Liver (tissue), 9 donors: ENCODE results near the gene ORM2. TPM values are rescaled to one million over a fixed set of nuclear protein-coding genes. Genes with fewer than 3 reads are reported as not detected.
A peak's percentile ranks its signal among the peaks of the same experiment; 100 is the strongest.

Source experiments
- DNase-seq: peaks from one replicate; pipeline ENCODE4 v3.0.0-alpha.2; 2017; ENCODE audit warnings: low spot score
- H3K27ac ChIP-seq, 2 donors: one replicate each; pipeline ENCODE4 v1.7.0; 2013; ENCODE audit warnings: inconsistent platforms in 2 of 2, low read length in 2 of 2, control low read depth in 1 of 2, low read depth in 1 of 2, mild to moderate bottlenecking in 1 of 2
- H3K27me3 ChIP-seq, 4 donors: one replicate each; pipeline versions ENCODE4 v1.6.1 to v1.7.0; 2013; ENCODE audit warnings: low read length in 3 of 4, inconsistent platforms in 1 of 4, mild to moderate bottlenecking in 1 of 4, moderate library complexity in 1 of 4; ENCODE audit not compliant: control insufficient read depth in 4 of 4, insufficient read depth in 4 of 4
- H3K36me3 ChIP-seq, 4 donors: one replicate each; pipeline versions ENCODE4 v1.6.1 to v1.7.0; 2013; ENCODE audit warnings: low read length in 3 of 4, mild to moderate bottlenecking in 3 of 4, low read depth in 1 of 4, moderate library complexity in 1 of 4; ENCODE audit not compliant: control insufficient read depth in 4 of 4, insufficient read depth in 3 of 4
- H3K4me1 ChIP-seq, 4 donors: one replicate each; pipeline versions ENCODE4 v1.6.1 to v1.7.0; 2013; ENCODE audit warnings: low read length in 3 of 4, mild to moderate bottlenecking in 3 of 4, moderate library complexity in 1 of 4; ENCODE audit not compliant: control insufficient read depth in 4 of 4, insufficient read depth in 4 of 4
- H3K4me3 ChIP-seq, 3 donors: one replicate each; pipeline versions ENCODE4 v1.6.1 to v1.7.0; 2013; ENCODE audit warnings: low read length in 3 of 3, control low read depth in 1 of 3, low read depth in 1 of 3, mild to moderate bottlenecking in 1 of 3
- H3K9ac ChIP-seq, 2 donors: one replicate each; pipeline ENCODE4 v1.7.0; 2013; ENCODE audit warnings: low read length in 2 of 2, mild to moderate bottlenecking in 2 of 2, moderate library complexity in 2 of 2, control low read depth in 1 of 2, low read depth in 1 of 2
- H3K9me3 ChIP-seq, 4 donors: one replicate each; pipeline versions ENCODE4 v1.6.1 to v1.7.0; 2013; ENCODE audit warnings: low read length in 3 of 4; ENCODE audit not compliant: control insufficient read depth in 4 of 4
- EGR1 ChIP-seq, 2 donors: IDR thresholded peaks; 2 replicates each; pipeline ENCODE4 v1.6.1; 2016 to 2018; ENCODE audit warnings: antibody characterized with exemption in 2 of 2, low read depth in 2 of 2
- FOXA1 ChIP-seq: IDR thresholded peaks from 2 replicates; pipeline ENCODE4 v1.6.1; 2016; ENCODE audit warnings: antibody characterized with exemption
- FOXA2 ChIP-seq: IDR thresholded peaks from 2 replicates; pipeline ENCODE4 v1.6.1; 2016; ENCODE audit warnings: antibody characterized with exemption
- GABPA ChIP-seq, 2 donors: IDR thresholded peaks in 1 of 2; conservative IDR thresholded peaks in 1 of 2; 2 replicates each; pipeline ENCODE4 v1.6.1; 2016; ENCODE audit warnings: antibody characterized with exemption in 2 of 2, mild to moderate bottlenecking in 1 of 2, moderate library complexity in 1 of 2
- HNF4A ChIP-seq, 2 donors: conservative IDR thresholded peaks; 2 replicates each; pipeline ENCODE4 v1.6.1; 2016; ENCODE audit warnings: antibody characterized with exemption in 2 of 2, mild to moderate bottlenecking in 2 of 2
- HNF4G ChIP-seq: IDR thresholded peaks from 2 replicates; pipeline ENCODE4 v1.6.1; 2016; ENCODE audit warnings: antibody characterized with exemption
- JUND ChIP-seq, 2 donors: IDR thresholded peaks; 2 replicates each; pipeline ENCODE4 v1.6.1; 2016; ENCODE audit warnings: antibody characterized with exemption in 2 of 2
- NR2F2 ChIP-seq: IDR thresholded peaks from 2 replicates; pipeline ENCODE4 v1.6.1; 2016; ENCODE audit warnings: antibody characterized with exemption
- RAD21 ChIP-seq, 2 donors: IDR thresholded peaks; 2 replicates each; pipeline ENCODE4 v1.6.1; 2016; ENCODE audit warnings: antibody characterized with exemption in 2 of 2, mild to moderate bottlenecking in 2 of 2
- RXRA ChIP-seq, 2 donors: IDR thresholded peaks; 2 replicates each; pipeline ENCODE4 v1.6.1; 2017 to 2018; ENCODE audit warnings: antibody characterized with exemption in 2 of 2, mild to moderate bottlenecking in 1 of 2
- SP1 ChIP-seq: IDR thresholded peaks from 2 replicates; pipeline ENCODE4 v1.6.1; 2018; ENCODE audit warnings: antibody characterized with exemption, mild to moderate bottlenecking
- TAF1 ChIP-seq: conservative IDR thresholded peaks from 2 replicates; pipeline ENCODE4 v1.6.1; 2016; ENCODE audit warnings: antibody characterized with exemption, mild to moderate bottlenecking
- YY1 ChIP-seq: IDR thresholded peaks from 2 replicates; pipeline ENCODE4 v1.6.1; 2016; ENCODE audit warnings: antibody characterized with exemption, mild to moderate bottlenecking
- WGBS: extraction: QIAGEN DNeasy Blood & Tissue Kit; methylation state at CpG from one replicate; pipeline ENCODE4 v1.1.7; 2013; 5-methylcytosine and 5-hydroxymethylcytosine counted together
- polyA plus RNA-seq, 2 donors: library from polyadenylated mRNA; stranded (reverse) in 1 of 2; unstranded in 1 of 2; fragments of 200-250 nt in 1 of 2; fragments of >200 nt in 1 of 2; fragmentation: Nextera tagmentation in 1 of 2; extraction: Ambion mirVana in 1 of 2; gene quantifications; one replicate each; pipeline versions ENCODE4 v1.2.1 to v1.2.3, GENCODE V29; 2013 to 2015
- total RNA-seq, 2 donors: library from RNA; depleted of rRNA; stranded (reverse); fragments of >200 nt; gene quantifications; one replicate each; pipeline ENCODE4 v1.2.3, GENCODE V29; 2014
- TF ChIP-seq, protein P1 (sequence below): IDR thresholded peaks from 2 replicates; pipeline ENCODE4 v1.6.1; 2016; ENCODE audit warnings: antibody characterized with exemption, mild to moderate bottlenecking
- TF ChIP-seq, protein P2 (sequence below): fragments of 150-350 bp; IDR thresholded peaks from 2 replicates; pipeline ENCODE4 v1.5.1; 2017; ENCODE audit warnings: improper control_type of control experiment, low read depth, low read length; ENCODE audit not compliant: missing input control
- TF ChIP-seq, protein P3 (sequence below): IDR thresholded peaks from 2 replicates; pipeline ENCODE4 v1.6.1; 2016; ENCODE audit warnings: antibody characterized with exemption
- TF ChIP-seq, protein P4 (sequence below): IDR thresholded peaks from 2 replicates; pipeline ENCODE4 v1.6.1; 2016; ENCODE audit warnings: antibody characterized with exemption
- TF ChIP-seq, protein P5 (sequence below): IDR thresholded peaks from 2 replicates; pipeline ENCODE4 v1.6.1; 2016; ENCODE audit warnings: antibody characterized with exemption
- donor health status: healthy.
- donor health status: healthy.
- donor health status: healthy.
- donor health status: healthy.
- donor health status: healthy.

ORM2 gene
- total and polyA plus RNA-seq, 4 donors = 276 to 7,373 (median 5,310) TPM

DNA sequence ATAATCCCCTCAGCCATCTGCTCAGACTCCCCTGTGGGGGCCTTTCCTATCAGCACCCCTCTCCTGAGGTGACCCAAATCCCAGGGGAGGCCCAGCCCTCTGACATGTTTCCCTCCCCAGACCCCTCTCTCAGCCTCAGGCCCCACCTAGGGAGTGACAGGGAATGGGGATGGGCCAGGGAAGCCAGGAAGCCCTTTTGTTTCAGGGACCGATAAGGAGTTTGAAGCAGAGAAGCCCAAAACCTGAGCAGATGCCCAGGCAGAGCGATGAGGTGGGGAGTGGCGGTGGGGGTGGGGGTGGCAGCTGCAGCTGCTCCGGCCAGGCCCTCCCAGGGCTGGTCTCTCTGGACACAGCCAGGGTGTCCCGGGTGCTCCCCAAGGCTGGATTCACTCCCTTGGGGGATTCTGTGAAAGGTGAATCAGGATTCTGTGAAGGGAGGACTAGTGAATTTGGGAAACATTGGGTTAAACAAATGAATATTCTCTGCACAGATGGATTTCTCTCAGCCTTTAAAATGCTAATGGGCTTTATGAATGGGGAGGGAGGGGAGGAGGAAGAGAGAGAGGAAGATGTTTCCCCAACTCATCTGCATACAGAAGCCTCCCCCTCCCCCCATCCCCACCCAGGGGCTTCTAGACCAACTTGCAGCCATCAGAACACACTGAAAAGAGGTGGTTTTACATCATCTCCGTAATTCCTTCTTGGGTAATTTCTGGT lies 40.7 kb downstream of the ORM2 start:
- DNase-seq = no peak
- Histone ChIP-seq H3K4me3 (no peak overlapping the region), H3K27me3 (no peaks in the 10 kb centered on the region), H3K4me1 (peaks cover 3 to 17% (median 10%) of the 10 kb centered on the region in 4 donors), H3K27ac (peak overlapping the region; percentile 19 to 68), H3K9ac (no peak overlapping the region), H3K36me3 (peaks cover 6 to 30% (median 15%) of the 10 kb centered on the region in 4 donors), H3K9me3 (no peaks in the 10 kb centered on the region)
- WGBS = 88% methylated on average over 6 of the region's 6 CpGs
- no peak for TF ChIP-seq RXRA (IDR thresholded peaks at IDR 0.05)
- TF ChIP-seq, protein P1, sequence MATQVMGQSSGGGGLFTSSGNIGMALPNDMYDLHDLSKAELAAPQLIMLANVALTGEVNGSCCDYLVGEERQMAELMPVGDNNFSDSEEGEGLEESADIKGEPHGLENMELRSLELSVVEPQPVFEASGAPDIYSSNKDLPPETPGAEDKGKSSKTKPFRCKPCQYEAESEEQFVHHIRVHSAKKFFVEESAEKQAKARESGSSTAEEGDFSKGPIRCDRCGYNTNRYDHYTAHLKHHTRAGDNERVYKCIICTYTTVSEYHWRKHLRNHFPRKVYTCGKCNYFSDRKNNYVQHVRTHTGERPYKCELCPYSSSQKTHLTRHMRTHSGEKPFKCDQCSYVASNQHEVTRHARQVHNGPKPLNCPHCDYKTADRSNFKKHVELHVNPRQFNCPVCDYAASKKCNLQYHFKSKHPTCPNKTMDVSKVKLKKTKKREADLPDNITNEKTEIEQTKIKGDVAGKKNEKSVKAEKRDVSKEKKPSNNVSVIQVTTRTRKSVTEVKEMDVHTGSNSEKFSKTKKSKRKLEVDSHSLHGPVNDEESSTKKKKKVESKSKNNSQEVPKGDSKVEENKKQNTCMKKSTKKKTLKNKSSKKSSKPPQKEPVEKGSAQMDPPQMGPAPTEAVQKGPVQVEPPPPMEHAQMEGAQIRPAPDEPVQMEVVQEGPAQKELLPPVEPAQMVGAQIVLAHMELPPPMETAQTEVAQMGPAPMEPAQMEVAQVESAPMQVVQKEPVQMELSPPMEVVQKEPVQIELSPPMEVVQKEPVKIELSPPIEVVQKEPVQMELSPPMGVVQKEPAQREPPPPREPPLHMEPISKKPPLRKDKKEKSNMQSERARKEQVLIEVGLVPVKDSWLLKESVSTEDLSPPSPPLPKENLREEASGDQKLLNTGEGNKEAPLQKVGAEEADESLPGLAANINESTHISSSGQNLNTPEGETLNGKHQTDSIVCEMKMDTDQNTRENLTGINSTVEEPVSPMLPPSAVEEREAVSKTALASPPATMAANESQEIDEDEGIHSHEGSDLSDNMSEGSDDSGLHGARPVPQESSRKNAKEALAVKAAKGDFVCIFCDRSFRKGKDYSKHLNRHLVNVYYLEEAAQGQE = no peak
- TF ChIP-seq, protein P2, sequence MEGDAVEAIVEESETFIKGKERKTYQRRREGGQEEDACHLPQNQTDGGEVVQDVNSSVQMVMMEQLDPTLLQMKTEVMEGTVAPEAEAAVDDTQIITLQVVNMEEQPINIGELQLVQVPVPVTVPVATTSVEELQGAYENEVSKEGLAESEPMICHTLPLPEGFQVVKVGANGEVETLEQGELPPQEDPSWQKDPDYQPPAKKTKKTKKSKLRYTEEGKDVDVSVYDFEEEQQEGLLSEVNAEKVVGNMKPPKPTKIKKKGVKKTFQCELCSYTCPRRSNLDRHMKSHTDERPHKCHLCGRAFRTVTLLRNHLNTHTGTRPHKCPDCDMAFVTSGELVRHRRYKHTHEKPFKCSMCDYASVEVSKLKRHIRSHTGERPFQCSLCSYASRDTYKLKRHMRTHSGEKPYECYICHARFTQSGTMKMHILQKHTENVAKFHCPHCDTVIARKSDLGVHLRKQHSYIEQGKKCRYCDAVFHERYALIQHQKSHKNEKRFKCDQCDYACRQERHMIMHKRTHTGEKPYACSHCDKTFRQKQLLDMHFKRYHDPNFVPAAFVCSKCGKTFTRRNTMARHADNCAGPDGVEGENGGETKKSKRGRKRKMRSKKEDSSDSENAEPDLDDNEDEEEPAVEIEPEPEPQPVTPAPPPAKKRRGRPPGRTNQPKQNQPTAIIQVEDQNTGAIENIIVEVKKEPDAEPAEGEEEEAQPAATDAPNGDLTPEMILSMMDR = no peak
- TF ChIP-seq, protein P3, sequence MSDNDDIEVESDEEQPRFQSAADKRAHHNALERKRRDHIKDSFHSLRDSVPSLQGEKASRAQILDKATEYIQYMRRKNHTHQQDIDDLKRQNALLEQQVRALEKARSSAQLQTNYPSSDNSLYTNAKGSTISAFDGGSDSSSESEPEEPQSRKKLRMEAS = no peak
- no peak for TF ChIP-seq FOXA2
- TF ChIP-seq FOXA1 = no peak
- no peak for TF ChIP-seq HNF4G
- TF ChIP-seq RAD21 (IDR thresholded peaks at IDR 0.05) = no peak
- TF ChIP-seq GABPA (IDR thresholded peaks at IDR 0.05 in 1 of 2, conservative IDR thresholded peaks at IDR 0.05 in 1 of 2) = no peak
- TF ChIP-seq TAF1 = no peak
- TF ChIP-seq, protein P4, sequence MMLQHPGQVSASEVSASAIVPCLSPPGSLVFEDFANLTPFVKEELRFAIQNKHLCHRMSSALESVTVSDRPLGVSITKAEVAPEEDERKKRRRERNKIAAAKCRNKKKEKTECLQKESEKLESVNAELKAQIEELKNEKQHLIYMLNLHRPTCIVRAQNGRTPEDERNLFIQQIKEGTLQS = no peak
- TF ChIP-seq NR2F2 = no peak
- TF ChIP-seq HNF4A (conservative IDR thresholded peaks at IDR 0.05) = no peak
- no peak for TF ChIP-seq EGR1 (IDR thresholded peaks at IDR 0.05; ENCODE audit: low read depth in 2 of 2)
- no peak for TF ChIP-seq JUND (IDR thresholded peaks at IDR 0.05)
- no peak for TF ChIP-seq YY1
- TF ChIP-seq SP1 = no peak
- TF ChIP-seq, protein P5, sequence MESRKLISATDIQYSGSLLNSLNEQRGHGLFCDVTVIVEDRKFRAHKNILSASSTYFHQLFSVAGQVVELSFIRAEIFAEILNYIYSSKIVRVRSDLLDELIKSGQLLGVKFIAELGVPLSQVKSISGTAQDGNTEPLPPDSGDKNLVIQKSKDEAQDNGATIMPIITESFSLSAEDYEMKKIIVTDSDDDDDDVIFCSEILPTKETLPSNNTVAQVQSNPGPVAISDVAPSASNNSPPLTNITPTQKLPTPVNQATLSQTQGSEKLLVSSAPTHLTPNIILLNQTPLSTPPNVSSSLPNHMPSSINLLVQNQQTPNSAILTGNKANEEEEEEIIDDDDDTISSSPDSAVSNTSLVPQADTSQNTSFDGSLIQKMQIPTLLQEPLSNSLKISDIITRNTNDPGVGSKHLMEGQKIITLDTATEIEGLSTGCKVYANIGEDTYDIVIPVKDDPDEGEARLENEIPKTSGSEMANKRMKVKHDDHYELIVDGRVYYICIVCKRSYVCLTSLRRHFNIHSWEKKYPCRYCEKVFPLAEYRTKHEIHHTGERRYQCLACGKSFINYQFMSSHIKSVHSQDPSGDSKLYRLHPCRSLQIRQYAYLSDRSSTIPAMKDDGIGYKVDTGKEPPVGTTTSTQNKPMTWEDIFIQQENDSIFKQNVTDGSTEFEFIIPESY = no peak
